Raji (cell line): ENCODE data around the gene ZNF688.

Source experiments
- POLR2A ChIP-seq: IDR thresholded peaks from 2 replicates; pipeline ENCODE4 v1.6.1; 2011; ENCODE audit warnings: low read depth, low read length, control low read depth; ENCODE audit not compliant: insufficient read depth

ZNF688 gene

GRCh38 chr16:30600929-30601328 is 29.4 kb upstream of the ZNF688 start:
- no peak for TF ChIP-seq POLR2A

- no peak for TF ChIP-seq POLR2A
Observed at GRCh38 chr16:30600215-30600614, 28.7 kb upstream of the ZNF688 start.

- no peak for TF ChIP-seq POLR2A
Observed at GRCh38 chr16:30592871-30593270, 21.4 kb upstream of the ZNF688 start.

- TF ChIP-seq POLR2A = no peak
Observed at GRCh38 chr16:30588651-30589050, 17.1 kb upstream of the ZNF688 start.

GRCh38 chr16:30585400-30586191 is 14.1 kb upstream of the ZNF688 start, which contains the start of gene ZNF785:
ZNF785 (minus strand) TSS chr16:30585697; CDS start chr16:30585611, 86 bp downstream.
- TF ChIP-seq POLR2A = peak; percentile 41; the same call in 1 of the 2 replicates

GRCh38 chr16:30585022-30585399 is 13.5 kb upstream of the ZNF688 start:
- TF ChIP-seq POLR2A = no peak

GRCh38 chr16:30582611-30583340 is 11.3 kb upstream of the ZNF688 start:
- TF ChIP-seq POLR2A = no peak

GRCh38 chr16:30581457-30581856 is 9.9 kb upstream of the ZNF688 start:
- TF ChIP-seq POLR2A = no peak

- no peak for TF ChIP-seq POLR2A
Observed at GRCh38 chr16:30574678-30575077, 3.2 kb upstream of the ZNF688 start.

GRCh38 chr16:30570636-30571444 is 674 bp downstream of the ZNF688 start:
- no peak for TF ChIP-seq POLR2A

GRCh38 chr16:30569746-30570635 is 1.5 kb downstream of the ZNF688 start:
- no peak for TF ChIP-seq POLR2A

GRCh38 chr16:30569281-30569680 is 2.2 kb downstream of the ZNF688 start:
- no peak for TF ChIP-seq POLR2A

GRCh38 chr16:30567991-30568638 is 3.4 kb downstream of the ZNF688 start:
- no peak for TF ChIP-seq POLR2A
